Epithelial cell of proximal tubule (primary cell): ENCODE results near the gene REM2. TPM values are rescaled to one million over a fixed set of nuclear protein-coding genes. Genes with fewer than 3 reads are reported as not detected.
A peak's percentile ranks its signal among the peaks of the same experiment; 100 is the strongest.

Experiments used
- DNase-seq: peaks from one replicate; pipeline ENCODE4 v3.0.0-alpha.2; 2011; ENCODE audit warnings: low read depth
- H3K4me3 ChIP-seq: 2 replicates; pipeline ENCODE4 v1.5.1; 2011; ENCODE audit warnings: low read depth, mild to moderate bottlenecking, low read length
- total RNA-seq: library from RNA; depleted of rRNA; stranded (reverse); fragments of >200 nt; gene quantifications from 2 replicates; pipeline ENCODE4 v1.2.3, GENCODE V29; 2015
- TF ChIP-seq, protein P1 (sequence below): conservative IDR thresholded peaks from 2 replicates; pipeline ENCODE4 v1.5.1; 2012; ENCODE audit warnings: low read depth, mild to moderate bottlenecking, low read length

The REM2 gene
- total RNA-seq, 1 donor from 2014 or later = 0.17 TPM

DNA sequence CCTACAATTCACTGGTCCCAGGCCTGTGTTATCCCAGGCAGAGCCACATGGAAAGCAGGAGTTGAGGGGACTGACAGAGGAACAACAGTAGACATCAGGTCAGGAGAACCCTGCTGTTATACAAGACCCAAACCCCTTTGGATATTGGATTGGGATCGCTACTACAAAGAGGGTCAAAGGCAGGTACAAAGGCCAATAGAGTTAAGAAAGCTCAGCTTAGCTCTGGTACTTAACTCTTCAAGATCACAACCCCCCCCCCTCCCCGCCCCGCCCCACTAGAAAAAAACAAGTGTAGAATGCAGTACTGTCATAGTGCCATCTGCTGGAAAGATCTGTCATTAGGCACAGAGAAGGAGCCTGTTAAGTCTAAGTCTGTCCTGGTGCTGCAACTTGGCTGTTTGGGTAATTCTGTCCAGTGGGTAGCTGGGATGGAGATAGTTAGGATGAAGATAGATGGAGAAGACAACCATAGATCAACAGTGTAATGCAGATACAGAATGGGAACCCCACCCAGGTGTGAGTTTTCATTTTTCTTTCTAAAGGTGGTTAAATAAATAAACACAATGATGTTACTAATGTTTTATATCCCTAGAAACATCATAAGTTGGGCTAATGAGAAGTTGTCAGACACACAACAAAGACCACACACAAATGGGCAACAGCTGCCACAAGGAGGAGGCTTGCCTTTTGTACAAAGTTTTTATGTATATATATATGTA is 17.2 kb downstream of the REM2 start:
- no peak overlapping the region for H3K4me3 ChIP-seq
- DNase-seq = no peak
- TF ChIP-seq, protein P1, sequence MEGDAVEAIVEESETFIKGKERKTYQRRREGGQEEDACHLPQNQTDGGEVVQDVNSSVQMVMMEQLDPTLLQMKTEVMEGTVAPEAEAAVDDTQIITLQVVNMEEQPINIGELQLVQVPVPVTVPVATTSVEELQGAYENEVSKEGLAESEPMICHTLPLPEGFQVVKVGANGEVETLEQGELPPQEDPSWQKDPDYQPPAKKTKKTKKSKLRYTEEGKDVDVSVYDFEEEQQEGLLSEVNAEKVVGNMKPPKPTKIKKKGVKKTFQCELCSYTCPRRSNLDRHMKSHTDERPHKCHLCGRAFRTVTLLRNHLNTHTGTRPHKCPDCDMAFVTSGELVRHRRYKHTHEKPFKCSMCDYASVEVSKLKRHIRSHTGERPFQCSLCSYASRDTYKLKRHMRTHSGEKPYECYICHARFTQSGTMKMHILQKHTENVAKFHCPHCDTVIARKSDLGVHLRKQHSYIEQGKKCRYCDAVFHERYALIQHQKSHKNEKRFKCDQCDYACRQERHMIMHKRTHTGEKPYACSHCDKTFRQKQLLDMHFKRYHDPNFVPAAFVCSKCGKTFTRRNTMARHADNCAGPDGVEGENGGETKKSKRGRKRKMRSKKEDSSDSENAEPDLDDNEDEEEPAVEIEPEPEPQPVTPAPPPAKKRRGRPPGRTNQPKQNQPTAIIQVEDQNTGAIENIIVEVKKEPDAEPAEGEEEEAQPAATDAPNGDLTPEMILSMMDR = peak; percentile 70

DNA sequence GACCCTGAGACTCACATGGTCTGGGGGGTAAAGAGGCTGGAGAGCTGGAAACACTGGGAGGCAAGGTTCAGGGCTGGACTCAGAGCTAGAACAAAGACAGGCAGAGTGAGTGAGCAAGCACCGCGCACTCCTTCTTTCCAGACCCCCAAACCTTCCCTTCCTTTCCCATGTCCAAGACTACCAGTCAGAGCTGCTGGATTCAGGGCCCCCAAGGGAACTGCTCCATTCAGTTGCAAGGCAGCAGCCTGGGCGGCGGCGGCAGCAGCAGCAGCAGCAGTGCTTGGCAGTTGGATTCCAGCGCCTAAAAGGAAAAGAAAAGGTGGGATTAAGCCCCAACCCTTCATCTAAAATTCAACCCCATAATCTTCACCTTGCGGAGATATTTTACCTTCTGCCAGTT is 18.8 kb downstream of the REM2 start:
- TF ChIP-seq, protein P1 = no peak
- no peak for DNase-seq
- H3K4me3 ChIP-seq = no peak overlapping the region

DNA sequence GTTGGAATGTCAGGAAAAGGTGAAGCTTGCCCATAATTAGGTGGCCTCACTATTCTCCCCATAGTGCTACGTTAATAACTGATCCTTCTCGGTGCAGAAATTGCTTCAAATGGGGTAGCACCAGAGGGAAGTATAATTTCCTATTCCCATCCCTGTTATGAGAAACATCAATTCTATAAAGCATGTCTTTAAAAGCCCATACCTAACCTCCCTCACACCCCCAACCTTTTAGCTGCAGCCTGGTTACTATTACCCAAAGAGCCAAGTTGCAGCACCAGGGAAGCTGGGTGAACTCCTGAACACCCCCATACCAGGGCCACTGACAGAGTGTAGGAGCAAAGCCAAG is 20.7 kb downstream of the REM2 start:
- TF ChIP-seq, protein P1 = no peak
- no peak overlapping the region for H3K4me3 ChIP-seq
- no peak for DNase-seq

DNA sequence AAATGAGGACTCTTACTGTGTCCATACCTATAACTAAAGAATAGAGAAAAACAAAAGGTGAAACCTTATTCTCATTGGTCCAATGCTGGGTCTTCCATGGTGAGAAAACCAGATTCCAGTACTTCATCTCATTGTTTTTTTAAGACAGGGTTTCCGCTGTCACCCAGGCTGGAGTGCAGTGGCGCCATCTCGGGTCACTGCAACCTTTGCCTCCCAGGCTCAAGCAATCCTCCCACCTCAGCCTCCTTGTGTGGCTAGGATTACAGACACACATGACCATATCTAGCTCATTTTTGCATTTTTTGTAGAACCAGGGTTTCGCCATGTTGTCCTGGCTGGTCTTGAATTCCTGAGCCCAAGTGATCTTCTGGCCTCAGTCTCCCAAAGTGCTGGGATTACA is 22.6 kb downstream of the REM2 start:
- DNase-seq = no peak
- no peak overlapping the region for H3K4me3 ChIP-seq
- TF ChIP-seq, protein P1 = no peak

DNA sequence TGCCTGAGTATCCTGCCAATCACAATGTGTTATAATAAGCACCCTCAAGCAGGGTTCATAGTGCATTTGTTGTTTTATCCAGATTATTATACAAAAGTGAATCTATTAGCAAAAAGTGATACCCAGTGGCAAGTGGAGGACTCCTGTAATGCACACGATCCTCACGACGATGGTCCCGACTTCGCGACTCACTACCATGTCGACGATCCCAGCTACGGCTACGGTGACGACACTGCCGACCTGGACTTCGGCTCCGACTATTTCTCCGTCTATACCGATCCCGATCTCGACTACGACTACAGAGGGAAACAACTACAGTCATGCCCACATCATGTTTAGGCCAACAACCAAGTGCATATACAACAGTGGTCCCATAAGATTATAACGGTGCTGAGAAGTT is 23.1 kb downstream of the REM2 start:
- no peak for DNase-seq
- TF ChIP-seq, protein P1 = no peak
- H3K4me3 ChIP-seq = no peak overlapping the region

DNA sequence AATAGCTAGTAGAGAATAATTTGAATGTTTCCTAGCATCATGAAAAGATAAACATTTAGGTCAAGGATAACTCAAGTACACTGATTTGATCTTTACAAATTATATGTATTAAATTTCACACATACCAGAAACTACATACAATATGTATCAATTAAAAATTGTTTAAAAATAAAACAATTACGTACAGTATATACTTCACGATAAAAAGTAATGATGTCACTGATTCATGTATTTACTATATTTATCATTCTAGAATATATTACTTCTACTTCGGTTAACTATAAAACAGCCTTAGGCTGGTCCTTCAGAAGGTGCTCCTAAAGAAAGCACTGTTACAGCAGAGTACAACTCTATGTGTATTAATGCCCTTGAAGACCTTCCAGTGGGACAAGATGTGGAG is 24.4 kb downstream of the REM2 start:
- TF ChIP-seq, protein P1 = no peak
- no peak overlapping the region for H3K4me3 ChIP-seq
- no peak for DNase-seq

DNA sequence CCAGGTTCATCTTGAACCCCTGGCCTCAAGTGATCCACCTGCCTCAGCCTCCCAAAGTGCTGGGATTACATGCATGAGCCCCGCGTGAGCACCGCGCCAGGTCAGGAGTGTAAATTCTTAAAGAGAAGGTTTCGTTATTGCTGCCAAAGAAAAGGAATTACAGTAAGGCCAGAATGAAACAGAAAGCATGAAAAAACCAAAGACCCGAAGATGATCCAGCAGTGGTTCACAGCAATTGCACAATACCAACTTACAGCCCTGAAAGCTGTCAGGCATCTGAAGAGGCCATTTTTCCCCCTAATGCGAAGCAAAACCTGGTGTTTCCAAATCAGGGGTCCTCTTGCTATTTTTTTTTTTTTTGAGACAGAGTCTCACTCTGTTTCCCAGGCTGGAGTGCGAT is 25.6 kb downstream of the REM2 start:
- DNase-seq = no peak
- no peak overlapping the region for H3K4me3 ChIP-seq
- TF ChIP-seq, protein P1 = no peak
